ENCODE data around the gene NFE2. TPM values are rescaled to one million over a fixed set of nuclear protein-coding genes. Genes with fewer than 3 reads are reported as not detected.

Gene NFE2
- polyA plus RNA-seq, 1 donor (not counting 4 experiments of a cell fraction or from before 2014, with no cell fraction given): 0.25 TPM

DNA sequence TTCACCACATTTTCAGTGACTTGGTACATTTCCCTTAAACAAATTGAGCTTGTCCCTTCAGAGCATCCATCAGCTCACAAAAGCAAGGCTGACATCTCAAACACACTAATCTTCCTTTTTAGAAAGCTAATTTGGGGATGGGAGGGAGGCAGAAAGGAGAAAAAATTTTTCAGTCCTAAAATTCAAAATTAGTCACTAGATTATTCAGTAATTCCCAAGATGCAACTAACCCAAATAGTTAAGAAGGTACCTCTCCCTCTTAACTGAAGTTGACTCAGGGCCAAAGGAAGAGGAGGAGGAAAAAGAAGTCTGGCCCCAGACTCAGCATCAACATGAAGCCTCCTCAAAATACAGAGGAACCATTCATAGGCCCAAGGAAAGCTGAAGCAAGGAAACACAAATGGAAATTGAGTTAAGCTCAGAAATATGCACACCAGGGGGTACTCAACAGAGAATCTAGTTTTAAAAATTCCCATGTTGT lies 42.6 kb downstream of the NFE2 start:
- no peaks in the 10 kb centered on the region for H3K27me3 ChIP-seq (ENCODE audit: control insufficient read depth, extremely low read depth, insufficient read depth, low read length)
- H3K4me3 ChIP-seq (ENCODE audit: control insufficient read depth in 2 of 3, extremely low read depth in 1 of 3, insufficient read depth in 2 of 3, low read depth in 1 of 3, low read length in 3 of 3): no peak overlapping the region
- FAIRE-seq (no peak), DNase-seq (ENCODE audit: low read depth, low spot score) (no peak)
- peaks cover 16% of the 10 kb centered on the region for H3K79me2 ChIP-seq (ENCODE audit: control insufficient read depth, insufficient read depth, low read length)
- H3K9ac ChIP-seq (ENCODE audit: control insufficient read depth, extremely low read depth, insufficient read depth, low read length): no peak overlapping the region
- peaks cover 32% of the 10 kb centered on the region for H3K4me1 ChIP-seq (ENCODE audit: control insufficient read depth, extremely low read depth, insufficient read depth, low read length)
- H3K27ac ChIP-seq (ENCODE audit: control insufficient read depth, insufficient read depth, low read length): peak overlapping the region; percentile 89
- H2AFZ ChIP-seq (ENCODE audit: control insufficient read depth, low read length): no peak overlapping the region
- no peaks in the 10 kb centered on the region for H3K9me1 ChIP-seq (ENCODE audit: control insufficient read depth, extremely low read depth, insufficient read depth, low read length)
- no peaks in the 10 kb centered on the region for H4K20me1 ChIP-seq (ENCODE audit: control insufficient read depth, extremely low read depth, insufficient read depth, low read length)
- peaks cover 10 to 13% of the 10 kb centered on the region in 2 experiments for H3K36me3 ChIP-seq (ENCODE audit: control insufficient read depth in 2 of 2, extremely low read depth in 1 of 2, insufficient read depth in 2 of 2, low read length in 2 of 2)
- H3K9me3 ChIP-seq (ENCODE audit: control insufficient read depth, low read depth, low read length): no peaks in the 10 kb centered on the region
- no peak for TF ChIP-seq EZH2 (IDR thresholded peaks at IDR 0.05; ENCODE audit: low read length)
- TF ChIP-seq, protein P1, sequence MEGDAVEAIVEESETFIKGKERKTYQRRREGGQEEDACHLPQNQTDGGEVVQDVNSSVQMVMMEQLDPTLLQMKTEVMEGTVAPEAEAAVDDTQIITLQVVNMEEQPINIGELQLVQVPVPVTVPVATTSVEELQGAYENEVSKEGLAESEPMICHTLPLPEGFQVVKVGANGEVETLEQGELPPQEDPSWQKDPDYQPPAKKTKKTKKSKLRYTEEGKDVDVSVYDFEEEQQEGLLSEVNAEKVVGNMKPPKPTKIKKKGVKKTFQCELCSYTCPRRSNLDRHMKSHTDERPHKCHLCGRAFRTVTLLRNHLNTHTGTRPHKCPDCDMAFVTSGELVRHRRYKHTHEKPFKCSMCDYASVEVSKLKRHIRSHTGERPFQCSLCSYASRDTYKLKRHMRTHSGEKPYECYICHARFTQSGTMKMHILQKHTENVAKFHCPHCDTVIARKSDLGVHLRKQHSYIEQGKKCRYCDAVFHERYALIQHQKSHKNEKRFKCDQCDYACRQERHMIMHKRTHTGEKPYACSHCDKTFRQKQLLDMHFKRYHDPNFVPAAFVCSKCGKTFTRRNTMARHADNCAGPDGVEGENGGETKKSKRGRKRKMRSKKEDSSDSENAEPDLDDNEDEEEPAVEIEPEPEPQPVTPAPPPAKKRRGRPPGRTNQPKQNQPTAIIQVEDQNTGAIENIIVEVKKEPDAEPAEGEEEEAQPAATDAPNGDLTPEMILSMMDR (optimal IDR thresholded peaks at IDR 0.05 in 1 of 3, IDR thresholded peaks at IDR 0.05 in 1 of 3, conservative IDR thresholded peaks at IDR 0.05 in 1 of 3; ENCODE audit: extremely low read depth in 1 of 3, insufficient read depth in 2 of 3, low read length in 3 of 3): no peak
- dilution Hi-C loops (cut with MboI; ENCODE audit: extremely low pct_ligation_motif_present, low sequenced_read_pairs): no loop called here
- no peak overlapping the region for H3K4me2 ChIP-seq (ENCODE audit: control insufficient read depth, extremely low read depth, insufficient read depth, low read depth, low read length)

DNA sequence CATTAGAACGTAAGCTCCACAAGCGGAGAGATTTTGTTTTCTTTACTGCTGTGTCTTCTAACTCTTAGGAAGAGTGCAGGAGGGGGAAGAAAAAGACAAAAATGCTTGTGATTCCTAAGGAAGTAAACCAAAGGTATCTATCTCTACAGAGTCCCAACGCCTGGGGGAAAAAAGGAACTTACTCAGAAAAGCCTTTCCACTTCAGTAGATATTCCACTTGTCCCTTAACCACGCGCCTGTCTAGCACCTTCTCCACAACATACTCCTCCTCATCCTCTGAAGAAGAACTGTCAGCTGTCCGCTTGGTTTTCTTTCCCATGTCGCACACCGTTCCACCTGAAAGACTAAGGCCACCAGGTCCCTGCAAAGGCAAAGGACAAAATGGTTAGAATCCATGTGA lies 43.5 kb downstream of the NFE2 start:
- H3K9ac ChIP-seq (ENCODE audit: control insufficient read depth, extremely low read depth, insufficient read depth, low read length): no peak overlapping the region

More for the DNA sequence above, 43.5 kb downstream of the NFE2 start:
- dilution Hi-C loops (cut with MboI; ENCODE audit: extremely low pct_ligation_motif_present, low sequenced_read_pairs): no loop called here
- Histone ChIP-seq H3K9me1 (ENCODE audit: control insufficient read depth, extremely low read depth, insufficient read depth, low read length) (no peaks in the 10 kb centered on the region), H3K9me3 (ENCODE audit: control insufficient read depth, low read depth, low read length) (no peaks in the 10 kb centered on the region), H3K27ac (ENCODE audit: control insufficient read depth, insufficient read depth, low read length) (no peak overlapping the region), H3K4me1 (ENCODE audit: control insufficient read depth, extremely low read depth, insufficient read depth, low read length) (peaks cover 25% of the 10 kb centered on the region), H3K4me2 (ENCODE audit: control insufficient read depth, extremely low read depth, insufficient read depth, low read depth, low read length) (no peak overlapping the region), H3K27me3 (ENCODE audit: control insufficient read depth, extremely low read depth, insufficient read depth, low read length) (no peaks in the 10 kb centered on the region), H4K20me1 (ENCODE audit: control insufficient read depth, extremely low read depth, insufficient read depth, low read length) (no peaks in the 10 kb centered on the region), H2AFZ (ENCODE audit: control insufficient read depth, low read length) (no peak overlapping the region), H3K4me3 (ENCODE audit: control insufficient read depth in 2 of 3, extremely low read depth in 1 of 3, insufficient read depth in 2 of 3, low read depth in 1 of 3, low read length in 3 of 3) (no peak overlapping the region), H3K79me2 (ENCODE audit: control insufficient read depth, insufficient read depth, low read length) (peaks cover 14% of the 10 kb centered on the region), H3K36me3 (ENCODE audit: control insufficient read depth in 2 of 2, extremely low read depth in 1 of 2, insufficient read depth in 2 of 2, low read length in 2 of 2) (peaks cover 10 to 13% of the 10 kb centered on the region in 2 experiments)
- FAIRE-seq (no peak), DNase-seq (ENCODE audit: low read depth, low spot score) (no peak)
- TF ChIP-seq, protein P1 (optimal IDR thresholded peaks at IDR 0.05 in 1 of 3, IDR thresholded peaks at IDR 0.05 in 1 of 3, conservative IDR thresholded peaks at IDR 0.05 in 1 of 3; ENCODE audit: extremely low read depth in 1 of 3, insufficient read depth in 2 of 3, low read length in 3 of 3): no peak
- TF ChIP-seq EZH2 (IDR thresholded peaks at IDR 0.05; ENCODE audit: low read length): no peak

Data from keratinocyte (primary cell).